CD4-positive, alpha-beta T cell (primary cell): Measurements from ENCODE around the gene U2AF2. TPM values are rescaled to one million over a fixed set of nuclear protein-coding genes. Genes with fewer than 3 reads are reported as not detected.

Experiments used
- ATAC-seq: fragments of 200-7000 bp; cut with Tn5 transposase; one replicate; pipeline ENCODE4 v1.10.0; 2022; ENCODE audit warnings: mild to moderate bottlenecking; ENCODE audit not compliant: poor library complexity
- CTCF ChIA-PET: fragments of 350-600 bp; sonication (Branson Sonifier 250); formaldehyde crosslinking; loops from one replicate; lab custom pipeline; 2021; ENCODE audit warnings: antibody characterized with exemption, inconsistent platforms; lab: Charles Lee
- POLR2A ChIA-PET: fragments of 350-600 bp; sonication (Branson Sonifier 250); formaldehyde crosslinking; loops from one replicate; lab custom pipeline; 2021; ENCODE audit warnings: antibody characterized with exemption, inconsistent platforms; lab: Charles Lee
- DNase-seq, 14 experiments: peaks; one replicate each; pipeline ENCODE4 v3.0.0-alpha.2; 2013 to 2020; ENCODE audit warnings: mixed read lengths in 2 of 14
- H3K27ac ChIP-seq, 2 donors: one replicate each; pipeline versions ENCODE4 v1.5.1 to v1.7.0; 2013; ENCODE audit warnings: low read length in 2 of 2, low read depth in 1 of 2, mild to moderate bottlenecking in 1 of 2
- H3K27me3 ChIP-seq, 2 experiments: 1 replicate in 1 of 2; 2 replicates in 1 of 2; pipeline versions ENCODE4 v1.6.1 to v1.7.0; 2013; ENCODE audit warnings: low read length in 2 of 2, control low read depth in 1 of 2, mild to moderate bottlenecking in 1 of 2, moderate library complexity in 1 of 2; ENCODE audit not compliant: insufficient read depth in 2 of 2, control insufficient read depth in 1 of 2
- H3K36me3 ChIP-seq: one replicate; pipeline ENCODE4 v1.6.1; 2013; ENCODE audit warnings: low read length, control low read depth; ENCODE audit not compliant: insufficient read depth
- H3K4me1 ChIP-seq: one replicate; pipeline ENCODE4 v1.6.1; 2013; ENCODE audit warnings: low read length, control low read depth; ENCODE audit not compliant: insufficient read depth
- H3K4me3 ChIP-seq: one replicate; pipeline ENCODE4 v1.5.1; 2013; ENCODE audit warnings: mild to moderate bottlenecking, low read length, moderate library complexity
- H3K9me3 ChIP-seq, 2 experiments: 1 replicate in 1 of 2; 2 replicates in 1 of 2; pipeline versions ENCODE4 v1.6.1 to v1.7.0; 2013; ENCODE audit warnings: low read length in 2 of 2, mild to moderate bottlenecking in 2 of 2, control low read depth in 1 of 2, moderate library complexity in 1 of 2; ENCODE audit not compliant: control insufficient read depth in 1 of 2, insufficient read depth in 1 of 2
- H3K27ac Mint-ChIP-seq: one replicate; pipeline ENCODE4 v1.8.0; 2020; ENCODE audit warnings: mixed read lengths
- H3K27me3 Mint-ChIP-seq: one replicate; pipeline ENCODE4 v1.8.0; 2021; ENCODE audit warnings: mixed read lengths
- H3K36me3 Mint-ChIP-seq: one replicate; pipeline ENCODE4 v1.8.0; 2021; ENCODE audit warnings: low read depth, mixed read lengths
- H3K4me1 Mint-ChIP-seq: one replicate; pipeline ENCODE4 v1.8.0; 2021; ENCODE audit warnings: low read depth, mixed read lengths
- H3K4me3 Mint-ChIP-seq: one replicate; pipeline ENCODE4 v1.8.0; 2020; ENCODE audit warnings: mild to moderate bottlenecking, mixed read lengths
- H3K9me3 Mint-ChIP-seq: one replicate; pipeline ENCODE4 v1.8.0; 2020; ENCODE audit warnings: mixed read lengths
- intact Hi-C, 2 experiments: fragments of 100-400 bp; cut with DNase I in 1 of 2; cut with micrococcal nuclease in 1 of 2; formaldehyde crosslinking; loops; one replicate each; pipeline versions ENCODE4 v1.15.1 to v1.9.0; 2023 to 2025; cut with DNase I, micrococcal nuclease
- total RNA-seq, 174 experiments: library from RNA in 2 of 174; stranded (reverse) in 2 of 174; gene quantifications; one replicate each; pipeline ENCODE4 v1.2.3 and lab custom pipeline; 2021 to 2026
- TF ChIP-seq, protein P1 (sequence below): fragments of 200-600 bp; IDR thresholded peaks from one replicate; pipeline ENCODE4 v1.8.0; 2022; ENCODE audit warnings: antibody characterized with exemption, mild to moderate bottlenecking

U2AF2 gene
- total RNA-seq, 2 experiments from 2014 or later: 209 to 212 TPM

DNA sequence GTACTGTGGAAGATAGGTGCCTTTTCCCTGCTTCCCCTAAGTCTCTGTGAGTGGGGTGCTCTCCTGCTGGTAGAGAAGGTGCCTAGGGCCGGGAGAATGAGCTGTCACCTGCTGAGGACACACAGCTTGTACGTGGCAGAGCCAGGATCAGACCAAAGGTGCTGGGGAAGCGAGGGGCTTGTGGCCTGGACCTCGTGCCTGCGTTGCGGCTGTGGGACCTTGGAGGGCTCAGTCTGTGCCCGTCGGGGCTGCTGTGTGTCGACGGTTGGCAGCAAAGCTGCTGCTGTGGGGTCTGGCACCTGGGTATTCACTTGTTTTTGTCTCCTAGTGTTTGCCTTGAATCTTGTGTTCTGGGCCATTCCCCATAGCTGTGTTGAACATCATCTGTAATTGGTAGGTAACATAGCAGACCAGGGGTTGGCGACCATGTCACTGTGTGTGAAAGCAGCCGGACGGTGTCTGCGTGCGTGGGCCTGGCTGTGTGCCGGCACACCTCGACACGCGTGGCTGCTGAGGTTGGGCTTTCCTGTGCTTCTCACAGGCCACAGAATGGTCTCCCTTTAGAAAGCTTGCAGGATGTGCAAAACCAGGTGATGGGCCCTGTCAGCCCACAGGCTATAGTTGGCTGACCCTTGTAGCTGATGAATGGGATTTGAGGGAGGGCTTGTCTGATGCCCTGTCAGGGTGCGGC is 9.2 kb downstream of the U2AF2 start:
- no peaks in the 10 kb centered on the region for H3K27me3 Mint-ChIP-seq
- peaks cover 16% of the 10 kb centered on the region for H3K4me1 Mint-ChIP-seq
- no peak overlapping the region for H3K4me3 Mint-ChIP-seq
- no peaks in the 10 kb centered on the region for H3K9me3 Mint-ChIP-seq
- Histone ChIP-seq H3K4me1 (peaks cover 35% of the 10 kb centered on the region), H3K9me3 (no peaks in the 10 kb centered on the region), H3K27me3 (no peaks in the 10 kb centered on the region), H3K4me3 (no peak overlapping the region), H3K36me3 (peaks cover 93% of the 10 kb centered on the region), H3K27ac (no peak overlapping the region)
- DNase-seq (no peak), ATAC-seq (no peak)
- POLR2A ChIA-PET: interaction anchor here (0.8 to 1.0 kb wide), 2 partner anchors 10 to 30 kb away, joined by 3 read pairs; partner anchors contain the start of gene EPN1
- peaks cover 80% of the 10 kb centered on the region for H3K36me3 Mint-ChIP-seq
- CTCF ChIA-PET: interaction anchor here (0.9 kb wide), 1 partner anchor 11 kb away, joined by 6 read pairs; no protein-coding TSS in a partner anchor
- no peak overlapping the region for H3K27ac Mint-ChIP-seq
- TF ChIP-seq, protein P1, sequence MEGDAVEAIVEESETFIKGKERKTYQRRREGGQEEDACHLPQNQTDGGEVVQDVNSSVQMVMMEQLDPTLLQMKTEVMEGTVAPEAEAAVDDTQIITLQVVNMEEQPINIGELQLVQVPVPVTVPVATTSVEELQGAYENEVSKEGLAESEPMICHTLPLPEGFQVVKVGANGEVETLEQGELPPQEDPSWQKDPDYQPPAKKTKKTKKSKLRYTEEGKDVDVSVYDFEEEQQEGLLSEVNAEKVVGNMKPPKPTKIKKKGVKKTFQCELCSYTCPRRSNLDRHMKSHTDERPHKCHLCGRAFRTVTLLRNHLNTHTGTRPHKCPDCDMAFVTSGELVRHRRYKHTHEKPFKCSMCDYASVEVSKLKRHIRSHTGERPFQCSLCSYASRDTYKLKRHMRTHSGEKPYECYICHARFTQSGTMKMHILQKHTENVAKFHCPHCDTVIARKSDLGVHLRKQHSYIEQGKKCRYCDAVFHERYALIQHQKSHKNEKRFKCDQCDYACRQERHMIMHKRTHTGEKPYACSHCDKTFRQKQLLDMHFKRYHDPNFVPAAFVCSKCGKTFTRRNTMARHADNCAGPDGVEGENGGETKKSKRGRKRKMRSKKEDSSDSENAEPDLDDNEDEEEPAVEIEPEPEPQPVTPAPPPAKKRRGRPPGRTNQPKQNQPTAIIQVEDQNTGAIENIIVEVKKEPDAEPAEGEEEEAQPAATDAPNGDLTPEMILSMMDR: no peak
- intact Hi-C loops: no loop called here

DNA sequence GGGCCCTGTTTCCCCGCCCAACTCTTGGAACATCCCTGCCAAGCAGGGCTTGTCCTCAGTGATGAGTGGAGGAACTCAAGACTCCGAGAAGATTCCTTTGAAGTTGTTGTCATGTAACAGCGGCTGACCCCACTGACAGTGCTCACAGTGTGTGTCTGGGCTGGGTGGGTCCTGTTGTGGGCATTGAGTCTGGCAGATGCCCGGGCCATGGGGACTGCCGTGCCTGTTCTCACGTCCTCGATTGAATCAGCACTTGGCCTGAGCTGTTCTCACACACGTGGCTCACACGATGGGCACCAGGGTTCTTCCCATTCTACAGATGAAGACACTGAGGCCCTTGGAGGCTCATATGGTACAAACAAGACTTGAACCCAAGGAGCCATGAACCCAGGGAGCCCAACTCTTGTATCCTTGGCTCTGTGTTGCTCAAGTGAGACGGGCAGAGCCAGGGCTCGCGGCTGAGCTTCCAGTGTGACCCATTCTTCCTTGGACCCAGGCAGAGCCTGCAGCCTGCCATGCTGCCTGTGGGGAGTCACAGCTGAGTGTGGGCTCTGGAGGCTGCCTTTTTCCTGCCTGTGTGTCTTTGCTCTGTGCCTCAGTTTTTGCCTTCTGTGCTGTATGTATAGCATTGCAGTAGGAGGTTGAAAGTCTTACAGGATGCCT is 11.6 kb downstream of the U2AF2 start:
- H3K27ac Mint-ChIP-seq: no peak overlapping the region
- no peak for DNase-seq
- CTCF ChIA-PET: no interaction called here
- intact Hi-C loops: no loop called here
- Histone ChIP-seq H3K4me3 (no peak overlapping the region), H3K9me3 (no peaks in the 10 kb centered on the region), H3K27ac (no peak overlapping the region), H3K4me1 (peaks cover 39% of the 10 kb centered on the region), H3K27me3 (no peaks in the 10 kb centered on the region), H3K36me3 (peaks cover 92% of the 10 kb centered on the region)
- ATAC-seq: no peak
- peaks cover 21% of the 10 kb centered on the region for H3K4me1 Mint-ChIP-seq
- H3K27me3 Mint-ChIP-seq: no peaks in the 10 kb centered on the region
- no peaks in the 10 kb centered on the region for H3K9me3 Mint-ChIP-seq
- peaks cover 90% of the 10 kb centered on the region for H3K36me3 Mint-ChIP-seq
- TF ChIP-seq, protein P1: no peak
- no peak overlapping the region for H3K4me3 Mint-ChIP-seq
- POLR2A ChIA-PET: interaction anchor here (0.8 to 1.3 kb wide), 3 partner anchors 10 to 12 kb away, joined by 3 to 6 read pairs (median 4); partner anchors contain the start of gene U2AF2

DNA sequence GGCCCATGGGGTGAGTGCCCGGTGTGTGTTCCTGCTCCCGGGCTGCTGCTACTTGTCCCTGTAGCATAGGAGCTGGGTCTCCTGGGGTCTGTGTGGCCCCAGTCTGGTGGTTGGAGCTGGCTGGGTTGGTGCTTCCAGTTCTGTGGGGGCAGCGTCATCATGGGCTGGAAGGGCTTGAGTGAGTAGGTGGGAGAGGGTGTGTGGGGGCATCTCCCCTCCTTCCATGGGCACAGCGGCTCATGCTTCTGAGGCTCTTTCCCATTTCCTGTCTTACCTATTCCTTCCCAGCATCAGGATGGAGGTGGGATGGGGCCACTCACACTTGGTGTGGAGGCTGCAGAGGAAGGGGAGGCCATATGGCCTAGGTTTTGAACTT is 12.2 kb downstream of the U2AF2 start:
- peaks cover 88% of the 10 kb centered on the region for H3K36me3 Mint-ChIP-seq
- TF ChIP-seq, protein P1: no peak
- Histone ChIP-seq H3K4me3 (no peak overlapping the region), H3K4me1 (peaks cover 39% of the 10 kb centered on the region), H3K9me3 (no peaks in the 10 kb centered on the region), H3K27ac (no peak overlapping the region), H3K27me3 (no peaks in the 10 kb centered on the region), H3K36me3 (peaks cover 87% of the 10 kb centered on the region)
- peaks cover 18% of the 10 kb centered on the region for H3K4me1 Mint-ChIP-seq
- ChIA-PET CTCF (no interaction called here), POLR2A (interaction anchor here (1.0 to 1.3 kb wide), 2 partner anchors 10 to 12 kb away, joined by 3 to 6 read pairs; partner anchors contain the start of gene U2AF2)
- ATAC-seq: no peak
- intact Hi-C loops: no loop called here
- no peak overlapping the region for H3K4me3 Mint-ChIP-seq
- no peak for DNase-seq
- no peak overlapping the region for H3K27ac Mint-ChIP-seq
- H3K9me3 Mint-ChIP-seq: no peaks in the 10 kb centered on the region
- H3K27me3 Mint-ChIP-seq: no peaks in the 10 kb centered on the region
